Bronchial epithelial cell (primary cell): ENCODE results near the gene EXD2. TPM values are rescaled to one million over a fixed set of nuclear protein-coding genes. Genes with fewer than 3 reads are reported as not detected.

ENCODE experiments used
- DNase-seq: peaks from one replicate; pipeline ENCODE4 v3.0.0-alpha.2; 2010; ENCODE audit warnings: low read depth
- FAIRE-seq: peaks from 2 replicates; lab custom pipeline; 2011; peaks lifted over from hg19 to GRCh38; lab: Jason Lieb, UNC
- H3K27me3 ChIP-seq: 2 replicates; pipeline ENCODE4 v1.5.1; 2011; ENCODE audit warnings: low read length; ENCODE audit not compliant: control insufficient read depth, insufficient read depth
- H3K36me3 ChIP-seq: 2 replicates; pipeline ENCODE4 v1.5.1; 2011; ENCODE audit warnings: low read length; ENCODE audit not compliant: control insufficient read depth, insufficient read depth
- H3K4me3 ChIP-seq: 2 replicates; pipeline ENCODE4 v1.5.1; 2011; ENCODE audit warnings: mild to moderate bottlenecking, low read depth, low read length, control low read depth
- CTCF ChIP-seq: IDR thresholded peaks from 2 replicates; pipeline ENCODE4 v1.5.1; 2011; ENCODE audit warnings: mild to moderate bottlenecking, moderate library complexity, low read length, control low read depth, inconsistent platforms; ENCODE audit not compliant: insufficient read depth, severe bottlenecking
- total RNA-seq: library from RNA; depleted of rRNA; stranded (reverse); fragments of >200 nt; gene quantifications from 2 replicates; pipeline ENCODE4 v1.2.1, GENCODE V29; 2014

The EXD2 gene
- total RNA-seq, 1 donor from 2014 or later: 15.5 TPM

DNA sequence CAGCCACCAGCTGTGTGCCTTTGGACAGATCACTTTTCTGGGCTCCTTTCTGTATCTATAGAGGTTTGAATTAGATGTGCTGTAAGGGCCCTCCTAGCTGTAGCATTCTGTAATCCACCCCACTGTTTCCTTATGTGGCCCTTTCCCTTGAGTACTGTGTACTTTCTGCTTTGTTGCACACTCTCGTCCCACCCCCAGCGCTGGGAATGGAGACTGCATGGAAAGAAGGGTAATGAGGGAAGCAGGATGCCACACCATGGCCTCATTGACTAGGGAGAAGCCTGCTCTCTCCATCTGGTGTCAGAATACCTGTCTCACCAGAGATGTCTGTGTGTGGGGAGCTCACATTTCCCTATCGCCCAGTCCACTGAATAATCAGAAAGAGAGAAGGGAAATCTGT lies 55.0 kb downstream of the EXD2 start:
- DNase-seq: no peak
- H3K36me3 ChIP-seq: no peaks in the 10 kb centered on the region
- H3K4me3 ChIP-seq: no peak overlapping the region
- no peaks in the 10 kb centered on the region for H3K27me3 ChIP-seq
- no peak for TF ChIP-seq CTCF
- no peak for FAIRE-seq

GRCh38 chr14:69247676-69248440 lies 56.6 kb downstream of the EXD2 start:
- FAIRE-seq: no peak
- Histone ChIP-seq H3K4me3 (no peak overlapping the region), H3K27me3 (no peaks in the 10 kb centered on the region), H3K36me3 (no peaks in the 10 kb centered on the region)
- TF ChIP-seq CTCF: no peak
- DNase-seq: no peak

DNA sequence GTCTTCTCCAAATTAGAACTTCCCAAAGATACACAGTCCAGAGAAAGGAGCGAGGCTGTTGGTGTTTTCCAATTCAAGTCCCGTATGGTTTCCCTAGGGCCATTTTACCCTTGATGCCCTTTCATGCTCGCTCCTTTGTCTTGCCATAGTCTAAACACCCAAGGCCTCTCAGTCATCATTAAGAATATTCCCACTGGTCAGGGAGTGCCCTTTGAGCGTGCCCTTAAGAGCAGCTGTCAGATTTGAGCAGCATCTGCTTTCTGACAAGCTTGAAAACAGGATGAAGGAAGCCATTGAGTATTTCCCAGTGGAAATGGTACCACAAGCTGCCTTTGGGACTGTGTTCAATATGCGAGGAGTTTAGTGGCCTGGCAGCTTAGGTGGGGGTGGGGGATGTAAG lies 58.3 kb downstream of the EXD2 start:
- H3K36me3 ChIP-seq: no peaks in the 10 kb centered on the region
- no peak overlapping the region for H3K4me3 ChIP-seq
- TF ChIP-seq CTCF: no peak
- DNase-seq (no peak), FAIRE-seq (no peak)
- H3K27me3 ChIP-seq: no peaks in the 10 kb centered on the region

DNA sequence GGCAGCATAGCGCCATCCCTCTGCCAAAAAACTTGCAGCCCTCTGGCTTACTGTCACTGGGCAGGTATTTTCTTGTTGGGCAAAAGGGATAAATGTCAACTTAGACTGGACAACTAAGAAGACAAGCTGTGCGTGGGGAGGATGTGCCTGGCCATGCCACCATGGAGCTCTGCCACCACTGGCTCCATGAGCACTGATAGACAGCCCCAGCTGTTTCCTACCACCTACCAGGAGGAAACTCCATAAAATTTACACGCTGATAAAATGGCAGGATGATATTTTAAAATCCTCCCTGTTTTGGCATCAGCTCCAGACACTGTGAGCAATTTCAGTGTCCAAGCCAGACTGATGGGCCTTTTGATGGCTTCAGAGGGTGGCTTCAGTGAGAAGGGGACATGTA lies 61.6 kb downstream of the EXD2 start:
- FAIRE-seq (no peak), DNase-seq (no peak)
- no peak overlapping the region for H3K4me3 ChIP-seq
- H3K36me3 ChIP-seq: no peaks in the 10 kb centered on the region
- no peak for TF ChIP-seq CTCF
- peaks cover 5% of the 10 kb centered on the region for H3K27me3 ChIP-seq

- Histone ChIP-seq H3K27me3 (peaks cover 32% of the 10 kb centered on the region), H3K36me3 (no peaks in the 10 kb centered on the region), H3K4me3 (no peak overlapping the region)
- no peak for DNase-seq
- TF ChIP-seq CTCF: no peak
- FAIRE-seq: no peak
Measured at GRCh38 chr14:69259168-69259526, 67.8 kb downstream of the EXD2 start.
